HepG2 (cell line): ENCODE measurements around the gene MAP2K7. TPM values are rescaled to one million over a fixed set of nuclear protein-coding genes. Genes with fewer than 3 reads are reported as not detected.
A peak's percentile ranks its signal among the peaks of the same experiment; 100 is the strongest.

ENCODE experiments used
- ATF1 ChIP-seq: IDR thresholded peaks from 2 replicates; pipeline ENCODE4 v1.6.1; 2016; ENCODE audit warnings: mild to moderate bottlenecking, control low read depth
- BHLHE40 ChIP-seq: IDR thresholded peaks from 2 replicates; pipeline ENCODE4 v1.6.1; 2011; ENCODE audit warnings: low read length, improper control_type of control experiment
- CENPT ChIP-seq: sonication (generic); formaldehyde crosslinking; IDR thresholded peaks from 2 replicates; pipeline ENCODE4 v1.8.0; 2022; ENCODE audit warnings: low read depth, mild to moderate bottlenecking, moderate library complexity, missing genetic modification reagents
- E2F2 ChIP-seq: sonication (generic); formaldehyde crosslinking; IDR thresholded peaks from 2 replicates; pipeline ENCODE4 v1.4.0; 2020; ENCODE audit warnings: missing genetic modification reagents, borderline replicate concordance
- ETV6 ChIP-seq: sonication (generic); formaldehyde crosslinking; conservative IDR thresholded peaks from 2 replicates; pipeline ENCODE4 v1.4.0; 2020; ENCODE audit warnings: missing genetic modification reagents
- HIC2 ChIP-seq: sonication (generic); formaldehyde crosslinking; IDR thresholded peaks from 2 replicates; pipeline ENCODE4 v1.9.0; 2022; ENCODE audit warnings: low read depth, missing genetic modification reagents
- HNRNPUL1 ChIP-seq: fragments of 200-400 bp; formaldehyde crosslinking; IDR thresholded peaks from 2 replicates; pipeline ENCODE4 v1.6.1; 2017; ENCODE audit warnings: low read depth, mild to moderate bottlenecking, low read length, moderate library complexity
- KDM4B ChIP-seq: sonication (generic); formaldehyde crosslinking; IDR thresholded peaks from 2 replicates; pipeline ENCODE4 v1.4.0; 2020; ENCODE audit warnings: missing genetic modification reagents
- KLF11 ChIP-seq: IDR thresholded peaks from 2 replicates; pipeline ENCODE4 v1.6.1; 2016; ENCODE audit warnings: missing compliant biosample characterization
- PRDM4 ChIP-seq: sonication (generic); formaldehyde crosslinking; IDR thresholded peaks from 2 replicates; pipeline ENCODE4 v1.9.0; 2021; ENCODE audit warnings: missing genetic modification reagents, borderline replicate concordance
- PRPF4 ChIP-seq: fragments of 200-400 bp; formaldehyde crosslinking; IDR thresholded peaks from 2 replicates; pipeline ENCODE4 v1.6.1; 2016; ENCODE audit warnings: low read length, low read depth; ENCODE audit not compliant: poor library complexity, severe bottlenecking
- RARG ChIP-seq: sonication (generic); formaldehyde crosslinking; IDR thresholded peaks from 2 replicates; pipeline ENCODE4 v1.4.0; 2020; ENCODE audit warnings: low read depth, mild to moderate bottlenecking, missing genetic modification reagents
- RXRB ChIP-seq: IDR thresholded peaks from 2 replicates; pipeline ENCODE4 v1.6.1; 2016; ENCODE audit warnings: borderline replicate concordance, missing genetic modification reagents, missing compliant biosample characterization
- SATB2 ChIP-seq: sonication (generic); formaldehyde crosslinking; IDR thresholded peaks from 2 replicates; pipeline ENCODE4 v1.5.0; 2020; ENCODE audit warnings: missing genetic modification reagents
- SIN3A ChIP-seq: IDR thresholded peaks from 2 replicates; pipeline ENCODE4 v1.6.1; 2011; ENCODE audit warnings: low read depth, mild to moderate bottlenecking, control low read depth, low read length, borderline replicate concordance
- SUZ12 ChIP-seq: fragments of 150-350 bp; IDR thresholded peaks from 2 replicates; pipeline ENCODE4 v1.6.1; 2014; ENCODE audit warnings: low read depth, low read length
- YEATS4 ChIP-seq: sonication (generic); formaldehyde crosslinking; IDR thresholded peaks from 2 replicates; pipeline ENCODE4 v1.4.0; 2020; ENCODE audit warnings: missing genetic modification reagents, borderline replicate concordance
- ZC3H13 ChIP-seq: sonication (generic); formaldehyde crosslinking; IDR thresholded peaks from 2 replicates; pipeline ENCODE4 v1.8.1; 2023; ENCODE audit warnings: mild to moderate bottlenecking, missing genetic modification reagents, moderate library complexity
- ZNF17 ChIP-seq: sonication (generic); formaldehyde crosslinking; IDR thresholded peaks from 2 replicates; pipeline ENCODE4 v1.5.0; 2020; ENCODE audit warnings: mild to moderate bottlenecking, missing genetic modification reagents
- ZNF18 ChIP-seq: sonication (generic); formaldehyde crosslinking; IDR thresholded peaks from 2 replicates; pipeline ENCODE4 v1.8.0; 2022; ENCODE audit warnings: mild to moderate bottlenecking, missing genetic modification reagents; ENCODE audit not compliant: insufficient replicate concordance
- ZNF180 ChIP-seq: sonication (generic); formaldehyde crosslinking; IDR thresholded peaks from 2 replicates; pipeline ENCODE4 v1.4.0; 2020; ENCODE audit warnings: low read depth, missing genetic modification reagents, borderline replicate concordance
- ZNF564 ChIP-seq: sonication (generic); formaldehyde crosslinking; IDR thresholded peaks from 2 replicates; pipeline ENCODE4 v1.8.1; 2023; ENCODE audit warnings: mild to moderate bottlenecking, missing genetic modification reagents
- ZNF710 ChIP-seq: sonication (generic); formaldehyde crosslinking; IDR thresholded peaks from 2 replicates; pipeline ENCODE4 v1.5.0; 2020; ENCODE audit warnings: mild to moderate bottlenecking, missing genetic modification reagents, borderline replicate concordance
- polyA plus RNA-seq, 8 experiments: library from polyadenylated mRNA; depleted of rRNA in 3 of 8; stranded (reverse) in 7 of 8; unstranded in 1 of 8; fragments of >200 nt; fragmentation: Illumina TruSeq in 4 of 8; extraction: Trizol in 4 of 8; gene quantifications; 2 replicates each; pipeline versions ENCODE4 v1.2.1 to v1.2.3, GENCODE V29; 2011 to 2016; ENCODE audit warnings: low read depth in 4 of 8, missing spikeins in 1 of 8, mixed read lengths in 1 of 8; ENCODE audit not compliant: insufficient read depth in 1 of 8
- total RNA-seq, 5 experiments: library from RNA; depleted of rRNA; stranded (reverse); fragments of >200 nt; fragmentation: Illumina TruSeq; extraction: Trizol; gene quantifications; 2 replicates each; pipeline ENCODE4 v1.2.3, GENCODE V29; 2016; ENCODE audit warnings: low read depth in 1 of 5

MAP2K7 gene
- total and polyA plus RNA-seq, 2 of the 13 experiments (the other 11 are each of a cell fraction or from before 2014, with no cell fraction given) = 9.0 to 10.8 TPM

GRCh38 chr19:7897292-7897691, 6.4 kb upstream of the MAP2K7 start (continued):
- TF ChIP-seq ZNF18 (CRISPR knock-in tag) (peak; percentile 33), RXRB (CRISPR knock-in tag) (peak; percentile 61; the same call in 1 of the 2 replicates), YEATS4 (no peak), E2F2 (no peak), SUZ12 (no peak), PRDM4 (CRISPR knock-in tag) (no peak), PRPF4 (no peak), ZNF710 (CRISPR knock-in tag) (no peak; the same call in 1 of the 2 replicates), HIC2 (CRISPR knock-in tag) (no peak), ZNF180 (CRISPR knock-in tag) (no peak), KDM4B (CRISPR knock-in tag) (no peak), ZNF564 (CRISPR knock-in tag) (no peak), BHLHE40 (no peak), RARG (CRISPR knock-in tag) (no peak), HNRNPUL1 (no peak), ZC3H13 (CRISPR knock-in tag) (no peak), SATB2 (CRISPR knock-in tag) (no peak), ATF1 (no peak), ETV6 (no peak), KLF11 (CRISPR knock-in tag) (no peak), SIN3A (no peak), CENPT (CRISPR knock-in tag) (no peak), ZNF17 (CRISPR knock-in tag) (no peak)
